Activated CD8-positive, alpha-beta memory T cell treated with anti-CD3 and anti-CD28 coated beads, Interleukin-2, amount 10 ng/mL, durations not matched to agents 7 days and 5 days (primary cell): ENCODE results near the gene SETD2. TPM values are rescaled to one million over a fixed set of nuclear protein-coding genes. Genes with fewer than 3 reads are reported as not detected.

Experiments used
- ATAC-seq: fragments of 150-1000 bp; cut with Tn5 transposase; one replicate; pipeline ENCODE4 v1.10.0; 2021; ENCODE audit warnings: moderate library complexity
- CTCF ChIA-PET: fragments of 350-600 bp; sonication (Branson Sonifier 250); formaldehyde crosslinking; loops from one replicate; lab custom pipeline; 2021; ENCODE audit warnings: antibody characterized with exemption; lab: Charles Lee
- DNase-seq: peaks from one replicate; pipeline ENCODE4 v3.0.0-alpha.2; 2020
- H3K27ac Mint-ChIP-seq: one replicate; pipeline ENCODE4 v1.8.0; 2021; ENCODE audit warnings: mild to moderate bottlenecking, mixed read lengths
- H3K27me3 Mint-ChIP-seq: one replicate; pipeline ENCODE4 v1.8.0; 2021; ENCODE audit warnings: mixed read lengths
- H3K36me3 Mint-ChIP-seq: one replicate; pipeline ENCODE4 v1.8.0; 2021; ENCODE audit warnings: mild to moderate bottlenecking, mixed read lengths
- H3K4me1 Mint-ChIP-seq: one replicate; pipeline ENCODE4 v1.8.0; 2021; ENCODE audit warnings: mixed read lengths
- H3K4me3 Mint-ChIP-seq: one replicate; pipeline ENCODE4 v1.8.0; 2021; ENCODE audit warnings: mild to moderate bottlenecking, moderate library complexity, mixed read lengths
- H3K9me3 Mint-ChIP-seq: one replicate; pipeline ENCODE4 v1.8.0; 2022; ENCODE audit warnings: low read depth, mixed read lengths
- total RNA-seq, 2 experiments: library from RNA; stranded (reverse); gene quantifications; one replicate each; pipeline ENCODE4 v1.2.3, GENCODE V29; 2021

SETD2 gene
- total RNA-seq, 2 experiments from 2014 or later: 38.0 to 43.3 TPM

GRCh38 chr3:46984591-46985459, 179.1 kb downstream of the SETD2 start:
- H3K4me3 Mint-ChIP-seq: no peak overlapping the region
- DNase-seq (no peak), ATAC-seq (no peak)
- no peaks in the 10 kb centered on the region for H3K27me3 Mint-ChIP-seq
- peaks cover 79% of the 10 kb centered on the region for H3K4me1 Mint-ChIP-seq
- H3K27ac Mint-ChIP-seq: peak overlapping the region; percentile 80
- CTCF ChIA-PET: no interaction called here
- H3K9me3 Mint-ChIP-seq: no peaks in the 10 kb centered on the region
- H3K36me3 Mint-ChIP-seq: peaks cover 10% of the 10 kb centered on the region

- CTCF ChIA-PET: interaction anchor here (0.9 to 1.0 kb wide), 2 partner anchors 60 to 69 kb away, joined by 3 to 4 read pairs; no protein-coding TSS in a partner anchor
- H3K4me1 Mint-ChIP-seq: peaks cover 68% of the 10 kb centered on the region
- H3K27ac Mint-ChIP-seq: peak overlapping the region; percentile 56
- no peaks in the 10 kb centered on the region for H3K9me3 Mint-ChIP-seq
- H3K36me3 Mint-ChIP-seq: peaks cover 2% of the 10 kb centered on the region
- H3K27me3 Mint-ChIP-seq: no peaks in the 10 kb centered on the region
- no peak for ATAC-seq
- no peak for DNase-seq
- H3K4me3 Mint-ChIP-seq: no peak overlapping the region
These were observed 181.4 kb downstream of the SETD2 start for GRCh38 chr3:46982546-46982945.

DNA sequence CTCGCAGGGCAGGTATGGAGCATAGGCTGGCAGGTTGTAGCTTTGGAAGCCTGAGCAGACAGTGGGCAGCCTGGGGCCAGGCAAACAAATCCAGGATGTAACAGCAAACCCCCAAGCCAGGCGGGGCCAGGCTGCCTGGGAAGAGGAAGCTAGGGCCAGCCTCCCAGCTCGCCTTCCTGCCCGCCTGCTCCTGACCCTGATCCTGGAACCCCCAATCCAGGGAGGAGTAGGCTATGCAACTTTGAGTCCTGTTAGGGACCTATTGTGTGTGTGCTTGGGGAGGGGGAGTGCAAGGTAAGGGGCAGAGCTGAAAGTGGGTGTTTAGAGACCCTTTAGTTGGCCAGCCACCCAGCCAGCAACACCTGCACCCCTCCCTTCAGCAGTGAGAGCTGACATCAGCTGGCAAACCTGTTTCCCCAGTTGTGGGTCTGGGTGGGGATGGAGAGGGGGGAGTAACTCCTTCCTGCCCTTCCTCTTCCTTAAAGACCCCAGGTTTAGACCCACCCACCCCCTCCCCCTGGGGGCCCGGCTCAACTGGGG, 181.9 kb downstream of the SETD2 start:
- Mint-ChIP-seq H3K4me1 (peaks cover 68% of the 10 kb centered on the region), H3K27ac (peak overlapping the region; percentile 66), H3K27me3 (no peaks in the 10 kb centered on the region), H3K9me3 (no peaks in the 10 kb centered on the region), H3K4me3 (peak overlapping the region; percentile 37), H3K36me3 (peaks cover 2% of the 10 kb centered on the region)
- DNase-seq (no peak), ATAC-seq (no peak)
- CTCF ChIA-PET: interaction anchor here (0.9 to 1.3 kb wide), 4 partner anchors 16 to 70 kb away, joined by 3 to 4 read pairs (median 3); no protein-coding TSS in a partner anchor

GRCh38 chr3:46979958-46980497, 183.9 kb downstream of the SETD2 start:
- DNase-seq (no peak), ATAC-seq (no peak)
- peak overlapping the region; percentile 85 for H3K4me3 Mint-ChIP-seq
- peaks cover 8% of the 10 kb centered on the region for H3K36me3 Mint-ChIP-seq
- H3K4me1 Mint-ChIP-seq: peaks cover 60% of the 10 kb centered on the region
- H3K9me3 Mint-ChIP-seq: no peaks in the 10 kb centered on the region
- CTCF ChIA-PET: interaction anchor here (0.6 to 2.7 kb wide), 12 partner anchors 9 to 79 kb away, joined by 3 to 11 read pairs (median 4); no protein-coding TSS in a partner anchor
- H3K27ac Mint-ChIP-seq: peak overlapping the region; percentile 80
- no peaks in the 10 kb centered on the region for H3K27me3 Mint-ChIP-seq

- no peaks in the 10 kb centered on the region for H3K27me3 Mint-ChIP-seq
- peaks cover 14% of the 10 kb centered on the region for H3K36me3 Mint-ChIP-seq
- CTCF ChIA-PET: interaction anchor here (0.7 to 2.7 kb wide), 12 partner anchors 8 to 401 kb away, joined by 3 to 11 read pairs (median 4); partner anchors contain the start of gene PTPN23
- peak within 1 kb of the TSS; percentile 92 for H3K27ac Mint-ChIP-seq
- peaks cover 60% of the 10 kb centered on the region for H3K4me1 Mint-ChIP-seq
- DNase-seq: peak; percentile 98
- ATAC-seq: peak; percentile 78
- peak within 1 kb of the TSS; percentile 87 for H3K4me3 Mint-ChIP-seq
- no peaks in the 10 kb centered on the region for H3K9me3 Mint-ChIP-seq
These were observed 184.6 kb downstream of the SETD2 start, which contains the start of gene NBEAL2 for GRCh38 chr3:46978985-46979944. Gene NBEAL2, plus strand, starts transcription at chr3:46979666. Its CDS starts 196 bp downstream, at chr3:46979862.

DNA sequence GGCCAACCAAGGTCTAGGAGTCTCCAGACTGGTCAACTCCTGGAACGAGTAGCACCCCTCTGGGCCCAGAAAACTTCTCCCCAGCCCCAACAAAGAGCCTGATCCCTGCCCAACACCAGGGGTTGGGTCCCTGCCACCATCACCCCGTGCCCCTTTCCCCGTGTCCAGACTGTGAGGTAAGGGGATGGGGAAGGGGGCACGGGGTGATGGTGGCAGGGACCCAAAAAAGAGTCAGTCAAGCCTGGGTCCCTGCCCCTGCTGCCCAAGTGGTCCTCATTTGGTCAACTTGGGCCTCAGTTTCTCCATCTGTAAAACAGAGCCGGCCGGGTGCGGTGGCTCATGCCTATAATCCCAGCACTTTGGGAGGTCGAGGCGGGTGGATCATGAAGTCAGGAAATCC, 185.5 kb downstream of the SETD2 start:
- H3K4me3 Mint-ChIP-seq: peak overlapping the region; percentile 98
- DNase-seq: no peak
- H3K9me3 Mint-ChIP-seq: no peaks in the 10 kb centered on the region
- peaks cover 61% of the 10 kb centered on the region for H3K4me1 Mint-ChIP-seq
- H3K36me3 Mint-ChIP-seq: peaks cover 17% of the 10 kb centered on the region
- H3K27ac Mint-ChIP-seq: peak overlapping the region; percentile 92
- ATAC-seq: no peak
- CTCF ChIA-PET: interaction anchor here (1.0 to 2.7 kb wide), 4 partner anchors 9 to 112 kb away, joined by 3 to 8 read pairs (median 5); no protein-coding TSS in a partner anchor
- no peaks in the 10 kb centered on the region for H3K27me3 Mint-ChIP-seq

- CTCF ChIA-PET: interaction anchor here (2.3 kb wide), 1 partner anchor 12 kb away, joined by 5 read pairs; no protein-coding TSS in a partner anchor
- Mint-ChIP-seq H3K4me3 (peak overlapping the region; percentile 98), H3K4me1 (peaks cover 61% of the 10 kb centered on the region), H3K27ac (peak overlapping the region; percentile 64), H3K27me3 (no peaks in the 10 kb centered on the region), H3K36me3 (peaks cover 18% of the 10 kb centered on the region), H3K9me3 (no peaks in the 10 kb centered on the region)
- ATAC-seq (no peak), DNase-seq (no peak)
These were observed 186.1 kb downstream of the SETD2 start for GRCh38 chr3:46977811-46978195.

DNA sequence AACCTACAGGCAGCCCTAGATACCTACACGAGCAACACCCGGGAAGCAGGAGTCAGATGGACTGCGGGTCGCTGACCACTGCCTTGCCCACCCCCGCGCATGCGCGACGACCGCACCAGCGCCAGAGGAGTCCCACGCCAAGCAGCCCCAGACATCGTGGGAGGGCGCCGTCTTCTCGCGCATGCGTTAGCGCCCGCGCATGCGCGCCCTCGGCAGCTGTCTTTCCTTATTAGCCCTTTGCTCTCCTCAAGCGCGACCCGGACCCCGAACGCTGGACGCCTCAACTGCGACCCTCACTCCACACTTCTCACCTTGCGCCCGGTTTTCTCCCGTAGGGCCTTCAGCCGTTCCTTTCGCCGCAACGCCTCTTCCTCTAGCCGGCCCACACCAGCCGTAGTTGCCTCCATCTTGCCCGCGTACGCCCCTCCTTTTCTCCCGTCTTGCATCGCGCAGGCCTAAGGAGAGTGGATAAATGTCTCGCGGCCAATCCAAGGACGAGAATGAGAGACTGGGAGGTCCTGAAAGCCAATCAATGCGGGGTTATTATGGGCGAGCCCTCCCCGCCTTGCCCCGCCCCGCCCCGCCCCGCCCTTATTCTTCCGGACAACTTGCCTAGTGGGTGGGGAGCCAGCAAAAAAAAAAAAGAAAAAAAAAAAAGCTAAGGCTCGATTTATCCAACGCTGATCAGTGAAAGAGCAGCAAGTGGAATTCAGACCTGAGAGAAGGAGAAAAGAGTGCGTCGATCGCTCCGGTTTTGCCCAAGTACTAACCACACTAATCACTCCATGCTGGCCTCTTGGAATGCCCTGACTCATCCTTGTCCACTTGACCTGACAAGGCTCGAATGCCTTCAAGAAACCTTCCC, 187.4 kb downstream of the SETD2 start, which contains the start of gene CCDC12:
TSS of gene CCDC12 (minus strand) at position 420 of the 865 bp plus-strand sequence. CDS start at position 407, 13 bp downstream.
- peak within 1 kb of the TSS; percentile 96 for H3K27ac Mint-ChIP-seq
- no peaks in the 10 kb centered on the region for H3K27me3 Mint-ChIP-seq
- peak within 1 kb of the TSS; percentile 98 for H3K4me3 Mint-ChIP-seq
- ATAC-seq (peak; percentile 84), DNase-seq (peak; percentile 98)
- CTCF ChIA-PET: interaction anchor here (0.7 to 2.3 kb wide), 6 partner anchors 10 to 49 kb away, joined by 3 to 11 read pairs (median 4); no protein-coding TSS in a partner anchor
- H3K36me3 Mint-ChIP-seq: peaks cover 27% of the 10 kb centered on the region
- no peaks in the 10 kb centered on the region for H3K9me3 Mint-ChIP-seq
- peaks cover 64% of the 10 kb centered on the region for H3K4me1 Mint-ChIP-seq

DNA sequence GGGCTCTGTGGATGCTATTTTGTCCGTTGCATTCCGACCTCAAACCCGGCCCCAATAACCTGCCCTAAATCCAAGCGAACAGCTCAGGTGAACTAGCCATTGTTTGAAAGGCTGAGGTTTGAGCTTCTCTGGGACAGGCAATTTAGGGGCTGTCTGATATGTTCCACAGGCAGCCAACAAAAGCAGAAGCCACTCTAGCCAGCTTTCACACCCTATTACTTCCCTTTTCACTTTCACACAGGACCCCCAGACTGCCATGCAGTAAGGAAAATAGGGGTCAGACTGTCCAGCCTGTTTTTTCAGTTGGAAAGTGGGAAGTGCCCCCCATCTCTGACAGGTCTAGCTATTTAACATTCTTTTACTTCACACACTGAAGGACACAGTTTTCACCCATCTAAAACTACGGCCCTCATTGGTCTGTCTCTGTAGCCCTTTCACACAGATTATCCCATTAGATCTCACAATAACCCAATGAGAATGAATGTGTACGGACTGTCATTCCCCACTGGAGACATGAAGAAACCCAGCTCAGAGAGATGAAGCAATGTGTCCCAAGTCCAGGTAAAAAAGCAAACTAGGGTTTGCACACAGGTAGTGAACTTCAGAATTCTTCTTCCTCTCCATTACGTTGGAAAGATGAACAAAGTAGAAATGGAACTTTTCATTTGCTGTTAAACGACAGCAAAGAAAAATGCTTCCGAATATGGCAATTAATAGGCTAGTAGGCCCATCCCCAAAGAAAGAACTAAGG, 189.3 kb downstream of the SETD2 start:
- CTCF ChIA-PET: interaction anchor here (1.1 kb wide), 1 partner anchor 11 kb away, joined by 3 read pairs; no protein-coding TSS in a partner anchor
- Mint-ChIP-seq H3K36me3 (peaks cover 40% of the 10 kb centered on the region), H3K27me3 (no peaks in the 10 kb centered on the region), H3K9me3 (no peaks in the 10 kb centered on the region), H3K27ac (peak overlapping the region; percentile 71), H3K4me3 (peak overlapping the region; percentile 98), H3K4me1 (peaks cover 74% of the 10 kb centered on the region)
- DNase-seq (no peak), ATAC-seq (no peak)

- no peaks in the 10 kb centered on the region for H3K27me3 Mint-ChIP-seq
- peaks cover 82% of the 10 kb centered on the region for H3K4me1 Mint-ChIP-seq
- peak overlapping the region; percentile 89 for H3K27ac Mint-ChIP-seq
- H3K9me3 Mint-ChIP-seq: no peaks in the 10 kb centered on the region
- peak overlapping the region; percentile 40 for H3K4me3 Mint-ChIP-seq
- DNase-seq (no peak), ATAC-seq (no peak)
- H3K36me3 Mint-ChIP-seq: peaks cover 43% of the 10 kb centered on the region
- CTCF ChIA-PET: no interaction called here
These were observed 191.5 kb downstream of the SETD2 start for GRCh38 chr3:46972396-46972795.

- CTCF ChIA-PET: interaction anchor here (2.5 kb wide), 1 partner anchor 24 kb away, joined by 7 read pairs; no protein-coding TSS in a partner anchor
- Mint-ChIP-seq H3K9me3 (no peaks in the 10 kb centered on the region), H3K27me3 (no peaks in the 10 kb centered on the region), H3K4me3 (peak overlapping the region; percentile 61), H3K27ac (peak overlapping the region; percentile 89), H3K36me3 (peaks cover 46% of the 10 kb centered on the region), H3K4me1 (peaks cover 82% of the 10 kb centered on the region)
- ATAC-seq (no peak), DNase-seq (peak; percentile 63)
These were observed 192.2 kb downstream of the SETD2 start for GRCh38 chr3:46971742-46972141.
